NB4 (cell line): ENCODE data around the gene SHPK.

Experiments
- DNase-seq: peaks from one replicate; pipeline ENCODE4 v3.0.0; 2010; ENCODE audit warnings: low read depth
- H3K4me3 ChIP-seq: one replicate; pipeline ENCODE4 v1.5.1; 2011; ENCODE audit warnings: mild to moderate bottlenecking, low read depth, low read length, moderate library complexity
- MYC ChIP-seq: IDR thresholded peaks from 2 replicates; pipeline ENCODE4 v1.6.1; 2011; ENCODE audit warnings: low read depth, low read length
- POLR2A ChIP-seq: IDR thresholded peaks from 2 replicates; pipeline ENCODE4 v1.6.1; 2011; ENCODE audit warnings: mild to moderate bottlenecking; ENCODE audit not compliant: insufficient read length; ENCODE audit errors: extremely low read depth
- TF ChIP-seq, protein P1 (sequence below): IDR thresholded peaks from one replicate; pipeline ENCODE4 v1.5.1; 2012; ENCODE audit warnings: low read depth, low read length
- TF ChIP-seq, protein P2 (sequence below): IDR thresholded peaks from 2 replicates; pipeline ENCODE4 v1.6.1; 2011; ENCODE audit warnings: low read depth, low read length

SHPK gene

DNA sequence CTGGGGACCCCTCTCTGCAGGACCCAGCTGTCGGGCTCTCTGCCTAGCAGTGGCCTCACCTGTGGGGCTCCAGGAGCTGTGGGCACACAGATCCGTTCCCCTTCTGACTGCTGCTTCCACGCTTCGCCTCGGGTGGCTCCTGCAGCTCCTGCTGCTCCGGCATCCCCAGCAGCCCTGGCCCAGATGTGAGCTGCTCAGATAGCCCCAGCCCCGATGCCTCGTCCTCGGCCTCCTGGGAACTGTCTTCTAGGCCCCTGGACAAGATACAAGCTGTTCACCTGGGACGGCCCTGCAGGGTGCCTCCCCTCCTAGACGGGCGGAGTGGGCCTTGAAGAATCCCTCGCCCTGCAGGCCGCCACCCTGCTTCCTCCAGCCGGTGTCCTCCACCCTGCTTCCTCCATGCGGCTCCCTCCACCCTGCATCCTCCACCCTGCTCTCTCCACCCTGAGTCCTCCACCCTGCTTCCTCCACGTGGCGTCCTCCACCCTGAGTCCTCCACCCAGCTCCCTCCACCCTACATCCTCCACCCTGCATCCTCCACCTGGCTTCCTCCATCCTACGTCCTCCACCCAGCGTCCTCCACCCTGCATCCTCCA lies 43.6 kb upstream of the SHPK start:
- TF ChIP-seq, protein P1, sequence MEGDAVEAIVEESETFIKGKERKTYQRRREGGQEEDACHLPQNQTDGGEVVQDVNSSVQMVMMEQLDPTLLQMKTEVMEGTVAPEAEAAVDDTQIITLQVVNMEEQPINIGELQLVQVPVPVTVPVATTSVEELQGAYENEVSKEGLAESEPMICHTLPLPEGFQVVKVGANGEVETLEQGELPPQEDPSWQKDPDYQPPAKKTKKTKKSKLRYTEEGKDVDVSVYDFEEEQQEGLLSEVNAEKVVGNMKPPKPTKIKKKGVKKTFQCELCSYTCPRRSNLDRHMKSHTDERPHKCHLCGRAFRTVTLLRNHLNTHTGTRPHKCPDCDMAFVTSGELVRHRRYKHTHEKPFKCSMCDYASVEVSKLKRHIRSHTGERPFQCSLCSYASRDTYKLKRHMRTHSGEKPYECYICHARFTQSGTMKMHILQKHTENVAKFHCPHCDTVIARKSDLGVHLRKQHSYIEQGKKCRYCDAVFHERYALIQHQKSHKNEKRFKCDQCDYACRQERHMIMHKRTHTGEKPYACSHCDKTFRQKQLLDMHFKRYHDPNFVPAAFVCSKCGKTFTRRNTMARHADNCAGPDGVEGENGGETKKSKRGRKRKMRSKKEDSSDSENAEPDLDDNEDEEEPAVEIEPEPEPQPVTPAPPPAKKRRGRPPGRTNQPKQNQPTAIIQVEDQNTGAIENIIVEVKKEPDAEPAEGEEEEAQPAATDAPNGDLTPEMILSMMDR = no peak
- TF ChIP-seq, protein P2, sequence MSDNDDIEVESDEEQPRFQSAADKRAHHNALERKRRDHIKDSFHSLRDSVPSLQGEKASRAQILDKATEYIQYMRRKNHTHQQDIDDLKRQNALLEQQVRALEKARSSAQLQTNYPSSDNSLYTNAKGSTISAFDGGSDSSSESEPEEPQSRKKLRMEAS = no peak
- no peak for TF ChIP-seq MYC
- no peak for TF ChIP-seq POLR2A
- DNase-seq = no peak
- H3K4me3 ChIP-seq = no peak overlapping the region

DNA sequence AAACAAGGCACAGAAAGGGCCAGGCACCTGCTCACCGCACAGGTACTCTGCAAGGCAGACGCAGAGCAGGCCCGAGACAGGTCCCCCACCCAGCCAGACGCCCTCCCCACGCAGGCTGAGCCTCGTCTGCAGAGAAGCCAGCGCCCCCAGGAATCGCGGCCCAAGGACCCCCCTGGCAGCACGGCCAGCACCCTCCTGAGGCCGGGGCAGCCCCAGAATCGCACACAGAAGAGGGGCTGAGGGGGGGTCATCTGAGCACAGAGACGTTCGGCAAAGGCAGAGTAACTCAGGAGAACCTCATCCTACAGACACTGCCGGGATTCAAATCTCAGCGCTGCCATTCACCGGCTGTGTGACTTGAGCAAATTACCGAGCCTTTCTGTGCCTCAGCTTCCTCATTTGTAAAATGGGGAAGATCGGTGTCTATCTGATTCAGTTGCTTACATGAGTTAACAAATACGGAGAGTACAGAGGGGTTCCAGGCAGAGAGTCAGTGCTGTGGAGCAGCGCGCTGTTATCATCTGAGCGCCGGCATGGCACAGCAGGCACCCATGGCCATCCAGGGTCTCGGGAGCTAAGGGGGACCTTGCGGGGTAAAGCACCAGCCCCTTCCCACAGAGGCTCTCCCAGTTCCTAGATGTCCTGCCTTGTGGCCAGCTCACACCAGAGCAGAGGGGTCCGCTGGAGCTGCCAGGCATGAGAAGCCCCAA lies 42.9 kb upstream of the SHPK start:
- no peak overlapping the region for H3K4me3 ChIP-seq
- DNase-seq = no peak
- TF ChIP-seq, protein P1 = no peak
- TF ChIP-seq, protein P2 = no peak
- TF ChIP-seq POLR2A (no peak), MYC (no peak)

DNA sequence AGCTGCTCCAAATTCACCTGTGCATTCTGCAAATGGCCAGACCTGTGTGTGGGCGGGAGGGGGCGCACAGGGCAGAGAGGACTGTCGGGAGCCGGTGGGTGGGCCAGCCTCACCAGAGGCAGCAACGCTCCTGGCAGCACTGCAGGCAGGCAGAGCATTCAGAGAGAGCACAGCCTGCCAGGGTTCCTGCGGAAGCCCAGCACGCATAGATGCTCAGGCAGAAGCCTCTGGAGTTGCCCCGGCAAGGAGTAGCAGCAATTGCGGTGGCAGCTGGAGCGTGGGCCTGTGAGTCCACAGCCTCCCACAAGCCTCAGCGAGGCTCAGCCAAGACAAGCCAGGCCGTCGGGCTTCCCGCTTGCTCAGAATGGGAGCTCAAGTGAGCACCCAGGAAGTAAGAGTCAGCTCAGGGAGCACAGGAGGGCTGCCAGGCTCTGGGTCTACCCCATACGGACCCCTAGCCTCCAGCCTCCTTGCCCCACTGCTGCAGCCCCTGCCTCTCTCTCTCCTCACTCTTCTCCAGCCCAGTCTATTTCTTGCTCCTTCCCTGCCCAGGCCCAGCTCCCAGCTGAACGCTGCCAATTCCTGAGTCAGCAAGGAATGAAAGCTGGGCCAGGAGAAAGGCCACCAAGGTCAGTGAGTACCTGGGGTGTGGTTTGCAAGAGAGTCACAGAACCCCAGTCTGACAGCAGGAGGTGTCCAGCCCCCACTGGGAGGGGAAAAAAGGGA lies 42.2 kb upstream of the SHPK start:
- H3K4me3 ChIP-seq = no peak overlapping the region
- DNase-seq = no peak
- TF ChIP-seq, protein P2 = no peak
- no peak for TF ChIP-seq POLR2A
- TF ChIP-seq, protein P1 = no peak
- no peak for TF ChIP-seq MYC

DNA sequence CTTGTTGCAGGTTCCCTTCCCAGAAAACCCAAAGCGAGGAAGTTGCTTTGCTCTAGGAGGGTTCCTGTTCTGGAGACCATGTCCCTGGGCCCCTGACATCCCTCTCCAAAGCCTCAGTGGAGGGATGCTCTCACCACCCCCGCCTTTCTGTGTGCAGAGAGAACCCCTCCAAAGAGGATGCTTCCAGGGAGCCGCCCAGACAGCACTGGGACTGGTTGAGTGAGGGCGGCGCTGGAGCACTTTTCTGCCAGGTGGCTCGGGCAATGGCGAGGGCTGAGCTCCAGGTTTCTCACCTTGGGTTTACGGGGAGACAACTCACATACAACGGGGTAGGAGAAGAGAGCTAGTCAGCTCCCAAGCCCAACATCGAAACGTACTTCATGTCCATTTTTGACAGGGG lies 39.8 kb upstream of the SHPK start:
- H3K4me3 ChIP-seq = no peak overlapping the region
- DNase-seq = no peak
- TF ChIP-seq, protein P2 = no peak
- no peak for TF ChIP-seq MYC
- TF ChIP-seq POLR2A = no peak
- TF ChIP-seq, protein P1 = no peak

DNA sequence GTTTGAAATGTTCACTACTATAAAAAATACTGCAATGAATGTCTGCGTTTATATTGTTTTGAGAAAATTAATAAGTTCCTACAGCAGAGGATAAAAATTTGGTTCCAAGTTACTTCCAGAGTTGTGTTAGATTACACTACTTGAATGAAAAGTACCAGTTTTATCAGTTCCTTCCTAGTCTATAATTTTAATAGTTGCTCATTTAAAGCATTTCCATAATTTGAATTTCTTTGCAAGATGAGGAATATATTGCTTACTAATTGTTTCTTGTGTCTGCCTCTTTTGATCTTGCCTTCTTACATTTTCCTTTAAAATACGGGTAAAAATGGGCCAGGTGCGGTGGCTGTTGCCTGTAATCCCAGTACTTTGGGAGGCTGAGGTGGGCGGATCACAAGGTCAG lies 36.5 kb upstream of the SHPK start:
- DNase-seq = no peak
- TF ChIP-seq, protein P1 = no peak
- TF ChIP-seq MYC = no peak
- TF ChIP-seq, protein P2 = no peak
- TF ChIP-seq POLR2A = no peak

More for the DNA sequence above, 36.5 kb upstream of the SHPK start:
- H3K4me3 ChIP-seq = no peak overlapping the region
